ENCODE measurements around the gene DNAJC17. TPM values are rescaled to one million over a fixed set of nuclear protein-coding genes. Genes with fewer than 3 reads are reported as not detected.

DNAJC17 gene
- total RNA-seq, 2 donors from 2014 or later, result 38.1 to 48.0 TPM

DNA sequence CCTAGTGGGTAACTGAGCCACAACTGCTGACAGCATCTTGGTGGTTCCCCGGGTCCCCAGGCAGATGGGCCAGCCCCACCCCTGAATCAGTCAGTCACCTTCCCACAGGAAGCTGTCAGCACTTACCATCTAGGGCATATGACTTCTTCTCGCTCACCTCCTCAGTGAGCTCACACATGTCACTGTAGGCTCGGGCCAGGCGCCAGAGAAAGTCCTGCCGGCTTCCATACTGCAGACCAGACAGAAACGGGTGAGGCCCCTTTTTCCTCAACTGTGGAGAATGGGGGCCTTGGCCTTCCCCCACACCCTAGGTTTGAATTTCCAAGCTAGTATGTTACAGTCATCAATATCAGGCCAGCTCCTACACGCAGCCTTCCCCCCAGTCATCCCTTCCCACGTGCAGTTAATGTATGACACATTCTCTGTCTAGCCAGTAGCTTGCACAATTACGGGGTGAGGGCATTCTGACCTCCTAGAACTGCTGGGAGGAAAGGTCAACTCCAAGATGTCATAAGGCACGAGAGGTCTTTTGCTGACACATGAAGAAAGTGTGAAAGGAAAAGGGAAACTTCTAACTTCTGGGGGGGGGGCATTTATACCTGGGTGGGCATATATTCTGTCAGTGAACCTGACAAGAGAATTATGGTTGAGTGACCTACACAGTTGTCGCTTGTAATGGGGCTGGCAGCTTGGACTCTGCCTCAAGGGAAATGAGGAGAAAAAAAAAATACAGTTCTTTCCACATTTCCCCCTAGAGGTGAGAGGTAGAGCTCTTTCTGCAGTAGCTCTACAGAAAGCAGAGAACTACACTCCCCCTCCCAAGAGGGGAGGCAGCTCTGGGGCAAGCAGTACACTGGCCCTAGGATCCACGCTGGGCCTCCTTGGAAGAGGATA is 63.1 kb downstream of the DNAJC17 start:
- no peaks in the 10 kb centered on the region for H3K9me3 ChIP-seq
- H3K4me1 ChIP-seq, result no peaks in the 10 kb centered on the region
- peaks cover 9% of the 10 kb centered on the region for H3K36me3 ChIP-seq
- intact Hi-C loops (cut with DNase I), result no loop called here
- TF ChIP-seq, protein P1, sequence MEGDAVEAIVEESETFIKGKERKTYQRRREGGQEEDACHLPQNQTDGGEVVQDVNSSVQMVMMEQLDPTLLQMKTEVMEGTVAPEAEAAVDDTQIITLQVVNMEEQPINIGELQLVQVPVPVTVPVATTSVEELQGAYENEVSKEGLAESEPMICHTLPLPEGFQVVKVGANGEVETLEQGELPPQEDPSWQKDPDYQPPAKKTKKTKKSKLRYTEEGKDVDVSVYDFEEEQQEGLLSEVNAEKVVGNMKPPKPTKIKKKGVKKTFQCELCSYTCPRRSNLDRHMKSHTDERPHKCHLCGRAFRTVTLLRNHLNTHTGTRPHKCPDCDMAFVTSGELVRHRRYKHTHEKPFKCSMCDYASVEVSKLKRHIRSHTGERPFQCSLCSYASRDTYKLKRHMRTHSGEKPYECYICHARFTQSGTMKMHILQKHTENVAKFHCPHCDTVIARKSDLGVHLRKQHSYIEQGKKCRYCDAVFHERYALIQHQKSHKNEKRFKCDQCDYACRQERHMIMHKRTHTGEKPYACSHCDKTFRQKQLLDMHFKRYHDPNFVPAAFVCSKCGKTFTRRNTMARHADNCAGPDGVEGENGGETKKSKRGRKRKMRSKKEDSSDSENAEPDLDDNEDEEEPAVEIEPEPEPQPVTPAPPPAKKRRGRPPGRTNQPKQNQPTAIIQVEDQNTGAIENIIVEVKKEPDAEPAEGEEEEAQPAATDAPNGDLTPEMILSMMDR (IDR thresholded peaks at IDR 0.05), result no peak
- no peak overlapping the region for H3K9ac ChIP-seq (ENCODE audit: low read depth in 2 of 2, low read length in 2 of 2)
- DNase-seq, result peak; percentile 22
- no peak overlapping the region for H3K27ac ChIP-seq
- no peaks in the 10 kb centered on the region for H3K27me3 ChIP-seq
- H3K4me3 ChIP-seq, result no peak overlapping the region

DNA sequence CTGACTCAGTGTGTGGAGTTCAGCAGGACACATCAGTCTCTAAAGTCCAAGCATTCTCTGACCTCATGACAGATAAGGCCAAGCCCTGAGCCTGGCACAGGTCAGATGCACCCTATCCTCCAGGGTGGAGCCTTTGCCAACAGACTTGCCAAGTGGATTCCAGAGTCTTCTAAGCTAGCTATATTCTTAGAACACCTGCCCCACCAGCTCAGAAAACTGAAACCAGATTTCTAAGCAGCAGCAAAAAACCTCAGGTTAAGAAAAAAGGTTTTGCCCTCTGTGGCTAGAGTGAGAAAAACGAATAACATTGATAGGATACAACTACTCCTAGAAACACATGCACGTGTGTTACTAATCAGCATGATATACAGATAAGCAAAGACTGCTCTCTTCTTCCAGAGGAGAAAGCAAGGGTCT is 63.8 kb downstream of the DNAJC17 start:
- Histone ChIP-seq H3K27me3 (no peaks in the 10 kb centered on the region), H3K9ac (ENCODE audit: low read depth in 2 of 2, low read length in 2 of 2) (no peak overlapping the region), H3K27ac (no peak overlapping the region), H3K36me3 (peaks cover 9% of the 10 kb centered on the region), H3K4me1 (no peaks in the 10 kb centered on the region), H3K9me3 (no peaks in the 10 kb centered on the region), H3K4me3 (no peak overlapping the region)
- TF ChIP-seq, protein P1 (IDR thresholded peaks at IDR 0.05), result no peak
- no peak for DNase-seq
- intact Hi-C loops (cut with DNase I), result no loop called here

DNA sequence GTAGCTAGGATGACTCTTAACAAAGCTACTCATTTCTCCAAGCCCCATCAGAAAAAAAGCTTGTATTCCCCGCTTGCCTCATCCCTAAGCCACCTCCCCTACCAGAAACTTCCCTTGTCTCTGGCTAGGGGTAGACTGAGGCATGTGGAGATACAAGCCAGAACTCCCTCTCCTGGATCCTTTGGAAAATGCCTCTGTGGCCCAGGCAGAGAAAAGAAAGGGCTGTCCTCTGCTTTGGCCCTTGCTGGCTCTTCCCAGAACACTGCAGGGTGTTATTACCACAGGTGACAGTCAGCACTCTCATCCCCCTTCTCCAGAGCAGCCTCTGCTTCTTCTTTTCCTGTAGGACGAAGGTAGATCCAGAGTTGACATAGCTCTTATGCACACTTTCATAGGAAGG is 67.4 kb downstream of the DNAJC17 start:
- no peaks in the 10 kb centered on the region for H3K27me3 ChIP-seq
- DNase-seq, result no peak
- H3K27ac ChIP-seq, result no peak overlapping the region
- H3K4me3 ChIP-seq, result no peak overlapping the region
- TF ChIP-seq, protein P1 (IDR thresholded peaks at IDR 0.05), result no peak
- intact Hi-C loops (cut with DNase I), result no loop called here
- H3K9ac ChIP-seq (ENCODE audit: low read depth in 2 of 2, low read length in 2 of 2), result no peak overlapping the region
- peaks cover 9% of the 10 kb centered on the region for H3K36me3 ChIP-seq
- H3K9me3 ChIP-seq, result no peaks in the 10 kb centered on the region
- H3K4me1 ChIP-seq, result no peaks in the 10 kb centered on the region

DNA sequence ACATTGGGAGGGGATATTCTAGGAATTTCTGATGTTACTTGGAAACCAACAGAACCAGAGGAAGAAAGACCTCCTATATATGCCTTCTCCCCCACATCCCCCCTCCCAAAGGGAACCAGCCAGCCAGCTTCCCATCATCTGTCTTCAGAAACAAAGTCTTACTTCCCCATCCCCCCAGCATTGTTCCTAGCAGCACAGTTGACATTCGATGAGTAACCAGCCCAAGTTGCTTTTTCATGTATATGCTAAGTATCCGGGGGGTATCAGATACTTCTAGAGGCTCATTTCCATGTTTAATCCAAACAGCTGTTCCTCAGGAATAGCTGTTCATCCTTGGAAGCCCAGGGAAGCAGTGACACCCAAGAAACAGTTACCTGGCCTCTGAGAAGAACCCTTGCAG is 68.2 kb downstream of the DNAJC17 start:
- Histone ChIP-seq H3K27me3 (no peaks in the 10 kb centered on the region), H3K36me3 (peaks cover 8% of the 10 kb centered on the region), H3K27ac (no peak overlapping the region), H3K9me3 (no peaks in the 10 kb centered on the region), H3K9ac (ENCODE audit: low read depth in 2 of 2, low read length in 2 of 2) (no peak overlapping the region), H3K4me1 (no peaks in the 10 kb centered on the region), H3K4me3 (no peak overlapping the region)
- no peak for DNase-seq
- intact Hi-C loops (cut with DNase I), result no loop called here
- TF ChIP-seq, protein P1 (IDR thresholded peaks at IDR 0.05), result no peak

DNA sequence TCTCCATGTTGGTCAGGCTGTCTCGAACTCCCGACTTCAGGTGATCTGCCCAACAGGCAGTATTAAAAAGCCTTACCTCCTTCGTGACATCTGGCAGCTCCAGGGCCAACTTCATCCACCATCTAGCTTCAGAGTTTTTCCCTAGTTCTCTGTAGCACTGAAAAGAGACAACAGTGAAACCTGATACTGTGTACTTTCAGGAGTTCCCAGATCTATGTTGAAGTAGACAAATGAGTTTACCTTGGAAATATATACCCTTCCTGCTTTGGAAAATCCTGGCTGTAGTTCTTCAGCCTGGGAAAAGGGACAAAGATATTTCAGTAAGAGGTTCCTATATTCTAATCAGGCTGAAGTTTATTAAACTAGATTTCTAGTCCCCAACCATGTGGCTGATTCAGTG is 70.2 kb downstream of the DNAJC17 start:
- Histone ChIP-seq H3K4me1 (no peaks in the 10 kb centered on the region), H3K9me3 (no peaks in the 10 kb centered on the region), H3K27ac (no peak overlapping the region), H3K36me3 (no peaks in the 10 kb centered on the region), H3K9ac (ENCODE audit: low read depth in 2 of 2, low read length in 2 of 2) (no peak overlapping the region), H3K4me3 (no peak overlapping the region), H3K27me3 (no peaks in the 10 kb centered on the region)
- TF ChIP-seq, protein P1 (IDR thresholded peaks at IDR 0.05), result no peak
- no peak for DNase-seq
- intact Hi-C loops (cut with DNase I), result no loop called here

Measured in colonic mucosa (tissue), 4 donors.